ENCODE measurements around the gene BCAP31.

DNA sequence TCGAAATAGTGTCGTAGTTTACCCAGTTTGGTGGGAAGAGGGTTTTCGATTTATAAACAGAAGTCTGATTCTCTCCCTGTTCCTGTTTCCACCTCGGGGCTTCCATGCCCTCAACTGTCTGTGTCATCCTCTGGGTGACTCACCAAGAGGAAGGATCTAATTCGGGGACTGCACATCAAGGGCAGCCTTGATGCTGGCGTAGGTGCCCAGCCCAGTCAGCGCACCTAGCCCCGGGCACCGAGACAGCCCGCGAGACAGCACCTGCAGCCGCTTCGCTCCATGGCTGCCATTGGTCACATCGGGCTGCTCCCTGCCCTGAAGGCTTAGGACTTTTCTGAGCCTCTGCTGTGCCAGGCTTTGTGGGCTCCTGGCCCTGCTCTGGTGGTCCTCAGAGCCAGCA is 8.2 kb upstream of the BCAP31 start:
- TF ChIP-seq CTCF (conservative IDR thresholded peaks at IDR 0.05; ENCODE audit: low read length) (no peak), EZH2phosphoT487 (IDR thresholded peaks at IDR 0.05; ENCODE audit: borderline replicate concordance, low read depth, low read length) (no peak)

All from OCI-LY7 (cell line).